Fibroblast of skin of abdomen (primary cell): ENCODE results near the gene PRKAR1A.

Experiments used
- DNase-seq: peaks from one replicate; pipeline ENCODE4 v3.0.0-alpha.2; 2013

Gene PRKAR1A

GRCh38 chr17:68544111-68544915, 32.1 kb downstream of the PRKAR1A start:
- no peak for DNase-seq

GRCh38 chr17:68556551-68556950, 44.3 kb downstream of the PRKAR1A start:
- DNase-seq = no peak

- no peak for DNase-seq
Measured at GRCh38 chr17:68559316-68559715, 47.1 kb downstream of the PRKAR1A start.

DNA sequence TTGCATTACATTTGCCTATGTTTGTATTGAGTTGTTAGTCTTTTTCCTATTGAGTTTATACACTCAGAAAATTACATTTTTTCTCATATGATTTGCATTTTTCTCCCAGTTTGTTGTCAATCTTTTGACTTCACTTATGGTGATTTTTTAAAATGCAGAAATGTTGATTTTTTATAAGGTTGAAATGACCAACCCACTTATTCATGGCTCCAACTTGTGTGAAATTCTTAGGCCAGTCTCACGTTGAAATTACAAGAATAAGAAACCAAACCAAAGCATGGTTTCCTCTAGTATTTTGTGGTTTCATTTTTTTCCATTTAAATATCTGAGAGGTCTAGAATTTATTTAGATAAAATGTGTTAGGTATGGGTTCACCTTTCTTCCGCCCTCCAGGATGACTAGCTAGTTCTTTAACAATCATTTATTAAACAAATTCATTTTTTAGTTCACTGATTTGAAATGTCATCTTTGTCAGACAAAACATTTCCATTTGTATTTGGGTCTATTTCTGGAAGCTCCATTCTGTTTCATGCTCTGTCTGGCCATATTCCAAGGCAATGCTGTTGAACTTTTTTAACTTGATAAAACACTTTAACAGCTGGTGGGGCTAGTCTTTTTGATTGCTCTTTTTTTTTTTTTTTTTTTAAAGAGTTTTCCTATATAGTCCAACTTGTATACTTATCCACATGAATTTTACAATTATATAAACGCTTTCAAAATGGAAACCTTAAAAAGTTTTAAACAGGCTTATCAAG, 48.9 kb downstream of the PRKAR1A start:
- DNase-seq = no peak

GRCh38 chr17:68562736-68563135, 50.5 kb downstream of the PRKAR1A start:
- no peak for DNase-seq

GRCh38 chr17:68564415-68565111, 52.3 kb downstream of the PRKAR1A start:
- no peak for DNase-seq

DNA sequence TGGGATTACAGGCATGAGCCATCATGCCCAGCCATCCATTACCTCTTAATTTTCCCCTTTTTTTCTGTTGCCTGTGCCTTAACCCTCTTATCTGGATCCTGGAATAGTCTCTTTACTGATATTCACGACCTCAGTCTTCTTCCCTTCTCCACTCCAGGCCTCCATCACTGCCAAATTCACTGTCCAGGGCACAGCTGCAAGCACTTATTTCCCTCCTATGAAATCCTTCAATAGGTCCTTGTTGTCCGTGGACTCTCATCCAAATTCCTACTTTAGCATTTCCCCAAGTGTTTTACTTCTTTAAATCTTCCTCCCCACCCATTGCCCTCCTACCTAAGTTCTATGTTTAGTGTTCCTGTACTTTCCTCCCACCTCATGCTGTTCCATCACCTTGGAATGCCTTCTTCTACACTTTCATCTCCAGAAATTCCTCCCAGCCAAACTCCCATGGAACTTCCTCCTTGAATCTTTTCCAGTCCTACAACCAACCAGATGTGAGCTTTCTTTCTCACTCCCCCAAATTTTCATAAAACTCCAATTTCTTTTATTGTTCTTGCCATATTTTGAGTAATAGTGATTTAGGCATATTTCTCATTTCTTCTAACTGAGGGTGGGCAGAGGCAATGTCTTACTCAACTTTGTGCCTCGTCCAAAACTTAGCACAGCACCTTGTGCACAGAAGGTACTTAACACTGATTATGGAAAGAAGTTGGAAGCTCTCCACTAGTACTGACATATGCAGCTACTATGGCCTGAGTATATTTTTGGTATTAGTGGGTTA, 53.6 kb downstream of the PRKAR1A start:
- DNase-seq = no peak

GRCh38 chr17:68566442-68566738, 54.2 kb downstream of the PRKAR1A start:
- DNase-seq = no peak

GRCh38 chr17:68567035-68567434, 54.8 kb downstream of the PRKAR1A start:
- DNase-seq = no peak

DNA sequence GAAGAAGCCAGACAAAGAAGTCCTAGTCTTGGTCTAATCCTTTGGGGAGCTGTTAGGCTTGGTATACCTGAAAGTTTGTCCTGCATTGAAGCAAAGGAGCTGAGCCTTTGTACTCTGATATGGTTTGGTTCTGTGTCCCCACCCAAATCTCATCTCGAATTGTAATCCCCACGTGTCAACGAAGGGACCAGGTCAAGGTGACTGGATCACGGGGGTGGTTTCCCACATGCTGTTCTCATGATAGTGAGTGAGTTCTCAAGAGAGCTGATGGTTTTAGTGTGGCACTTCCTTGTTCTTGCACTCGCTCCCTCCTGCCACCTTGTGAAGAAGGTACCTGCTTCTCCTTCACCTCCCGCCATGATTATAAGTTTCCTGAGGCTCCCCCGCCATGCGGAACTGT, 55.4 kb downstream of the PRKAR1A start:
- DNase-seq = no peak

- no peak for DNase-seq
Measured at GRCh38 chr17:68568581-68568980, 56.4 kb downstream of the PRKAR1A start.

- DNase-seq = no peak
Measured at GRCh38 chr17:68569346-68569745, 57.1 kb downstream of the PRKAR1A start.

DNA sequence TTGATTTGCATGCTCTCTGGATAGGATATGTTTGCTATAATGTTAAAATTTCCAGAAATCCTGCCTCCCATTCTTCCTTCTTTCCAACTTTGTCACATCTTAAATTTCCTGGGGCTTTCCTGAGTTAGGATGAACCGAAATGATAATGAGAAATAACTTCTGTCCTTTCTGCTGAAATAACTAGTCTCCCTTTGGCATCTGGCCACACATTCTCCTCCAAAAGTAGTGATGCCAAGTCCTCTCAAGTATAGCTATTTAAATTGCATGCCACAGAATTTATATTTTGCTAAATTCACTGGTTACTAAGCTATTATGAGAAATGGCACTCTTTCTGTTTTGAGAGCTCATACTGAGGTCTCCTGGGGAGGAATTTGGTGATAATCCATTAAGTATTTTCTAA, 58.3 kb downstream of the PRKAR1A start:
- DNase-seq = no peak

DNA sequence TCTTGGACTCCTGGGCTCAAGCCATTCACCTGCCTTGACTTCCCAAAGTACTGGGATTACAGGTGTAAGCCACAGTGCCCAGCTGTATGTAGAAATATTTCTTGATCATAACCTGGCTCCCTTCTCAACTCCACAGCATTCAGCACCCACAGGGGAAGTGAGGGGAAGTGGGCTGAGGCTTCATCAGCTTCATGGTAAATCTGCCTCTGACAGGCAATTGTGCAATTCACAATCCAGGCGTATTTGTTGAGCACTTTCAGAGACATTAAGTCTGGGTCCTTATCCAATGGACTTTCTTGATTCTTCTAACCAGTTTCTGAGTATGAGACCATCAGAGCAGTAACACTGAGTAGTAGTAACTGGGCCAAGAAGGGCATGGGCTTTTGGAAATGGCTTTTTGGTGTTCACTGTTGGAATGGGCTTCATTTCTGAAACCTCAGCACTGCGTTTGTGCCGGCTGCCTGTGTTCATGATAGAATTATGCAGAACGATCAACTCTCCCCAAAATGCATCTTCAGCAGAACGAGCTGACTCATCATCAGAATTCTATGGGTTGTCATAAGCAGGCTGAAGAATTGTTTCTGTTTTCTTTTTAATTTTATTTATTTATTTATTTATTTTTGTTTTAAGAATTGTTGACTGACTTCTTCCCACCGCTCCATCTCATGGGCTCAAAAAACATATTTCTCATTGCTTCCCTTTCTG, 60.1 kb downstream of the PRKAR1A start:
- no peak for DNase-seq

GRCh38 chr17:68573338-68573737, 61.1 kb downstream of the PRKAR1A start:
- DNase-seq = no peak

GRCh38 chr17:68576137-68576536, 63.9 kb downstream of the PRKAR1A start:
- DNase-seq = no peak

DNA sequence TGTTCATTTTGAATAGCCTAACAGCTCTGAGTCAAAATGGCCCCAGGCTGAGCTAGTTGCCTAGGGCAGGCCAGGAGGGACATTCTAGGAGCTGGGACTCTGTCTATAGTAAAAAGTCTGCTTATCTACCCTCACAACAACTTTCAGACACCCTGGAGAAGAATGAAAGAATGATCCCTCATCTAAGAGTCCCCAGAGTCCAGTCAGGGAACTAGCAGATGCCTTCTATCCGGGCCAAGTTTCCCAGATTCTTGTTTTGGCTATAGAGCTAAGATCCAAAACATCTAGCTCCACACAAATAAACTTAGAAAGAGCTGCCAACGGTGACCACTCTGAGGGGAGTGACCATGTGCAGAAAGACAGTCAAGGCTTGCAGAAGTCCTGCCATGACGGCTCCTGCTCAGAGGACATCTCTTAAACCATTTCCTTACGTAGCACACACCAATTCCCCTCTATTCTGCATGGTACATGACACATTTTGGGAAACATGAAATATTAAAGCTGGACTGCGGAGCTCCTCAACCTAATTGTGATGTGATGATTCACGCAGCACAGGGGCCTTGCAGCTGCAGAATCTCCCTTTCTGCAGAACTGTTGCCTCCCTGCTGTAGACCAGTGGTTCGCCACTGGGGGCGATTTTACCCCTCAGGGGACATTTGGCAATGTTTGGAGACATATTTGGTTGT, 64.7 kb downstream of the PRKAR1A start:
- DNase-seq = peak; percentile 67

GRCh38 chr17:68577497-68577821, 65.2 kb downstream of the PRKAR1A start:
- DNase-seq = no peak

DNA sequence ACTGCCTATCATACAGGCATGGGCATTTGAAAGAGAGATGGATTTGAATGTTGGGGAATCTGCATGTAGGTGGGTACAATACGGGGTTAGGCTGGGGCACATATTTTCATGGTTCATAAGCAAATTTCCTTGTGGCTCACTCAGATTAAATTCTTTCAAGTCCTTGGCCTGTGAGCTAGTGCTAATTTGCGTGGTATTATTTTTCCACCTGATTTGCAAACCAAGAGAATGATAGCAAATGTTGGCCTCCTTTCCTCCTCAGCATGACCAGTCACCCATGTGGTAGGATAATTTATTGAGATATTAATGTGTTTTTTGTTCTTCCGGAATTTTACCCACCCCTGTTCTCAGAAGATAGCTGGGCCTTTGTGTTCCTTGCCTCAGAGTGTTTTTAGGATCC, 66.0 kb downstream of the PRKAR1A start:
- DNase-seq = no peak

- no peak for DNase-seq
Measured at GRCh38 chr17:68579194-68579927, 67.1 kb downstream of the PRKAR1A start.

- DNase-seq = peak; percentile 58
Measured at GRCh38 chr17:68580236-68580770, 68.1 kb downstream of the PRKAR1A start.
